ENCODE measurements around the gene SCEL. TPM values are rescaled to one million over a fixed set of nuclear protein-coding genes. Genes with fewer than 3 reads are reported as not detected.

SCEL gene
- polyA plus RNA-seq, 1 donor from 2014 or later, result 0.24 TPM

- H3K4me3 ChIP-seq (ENCODE audit: low read length), result no peak overlapping the region
- H3F3A ChIP-seq (ENCODE audit: insufficient read depth, low read length, poor library complexity, severe bottlenecking), result no peaks in the 10 kb centered on the region
- H3K4me2 ChIP-seq (ENCODE audit: low read length), result no peak overlapping the region
- TF ChIP-seq MXI1 (conservative IDR thresholded peaks at IDR 0.05; ENCODE audit: poor library complexity, severe bottlenecking), result no peak
- TF ChIP-seq POLR2AphosphoS5 (IDR thresholded peaks at IDR 0.05), result no peak
- no peak for TF ChIP-seq SMC3 (conservative IDR thresholded peaks at IDR 0.05; ENCODE audit: poor library complexity)
- no peak for TF ChIP-seq RAD21 (conservative IDR thresholded peaks at IDR 0.05)
- TF ChIP-seq, protein P1, sequence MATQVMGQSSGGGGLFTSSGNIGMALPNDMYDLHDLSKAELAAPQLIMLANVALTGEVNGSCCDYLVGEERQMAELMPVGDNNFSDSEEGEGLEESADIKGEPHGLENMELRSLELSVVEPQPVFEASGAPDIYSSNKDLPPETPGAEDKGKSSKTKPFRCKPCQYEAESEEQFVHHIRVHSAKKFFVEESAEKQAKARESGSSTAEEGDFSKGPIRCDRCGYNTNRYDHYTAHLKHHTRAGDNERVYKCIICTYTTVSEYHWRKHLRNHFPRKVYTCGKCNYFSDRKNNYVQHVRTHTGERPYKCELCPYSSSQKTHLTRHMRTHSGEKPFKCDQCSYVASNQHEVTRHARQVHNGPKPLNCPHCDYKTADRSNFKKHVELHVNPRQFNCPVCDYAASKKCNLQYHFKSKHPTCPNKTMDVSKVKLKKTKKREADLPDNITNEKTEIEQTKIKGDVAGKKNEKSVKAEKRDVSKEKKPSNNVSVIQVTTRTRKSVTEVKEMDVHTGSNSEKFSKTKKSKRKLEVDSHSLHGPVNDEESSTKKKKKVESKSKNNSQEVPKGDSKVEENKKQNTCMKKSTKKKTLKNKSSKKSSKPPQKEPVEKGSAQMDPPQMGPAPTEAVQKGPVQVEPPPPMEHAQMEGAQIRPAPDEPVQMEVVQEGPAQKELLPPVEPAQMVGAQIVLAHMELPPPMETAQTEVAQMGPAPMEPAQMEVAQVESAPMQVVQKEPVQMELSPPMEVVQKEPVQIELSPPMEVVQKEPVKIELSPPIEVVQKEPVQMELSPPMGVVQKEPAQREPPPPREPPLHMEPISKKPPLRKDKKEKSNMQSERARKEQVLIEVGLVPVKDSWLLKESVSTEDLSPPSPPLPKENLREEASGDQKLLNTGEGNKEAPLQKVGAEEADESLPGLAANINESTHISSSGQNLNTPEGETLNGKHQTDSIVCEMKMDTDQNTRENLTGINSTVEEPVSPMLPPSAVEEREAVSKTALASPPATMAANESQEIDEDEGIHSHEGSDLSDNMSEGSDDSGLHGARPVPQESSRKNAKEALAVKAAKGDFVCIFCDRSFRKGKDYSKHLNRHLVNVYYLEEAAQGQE (IDR thresholded peaks at IDR 0.05; ENCODE audit: borderline replicate concordance), result no peak
- no peak for TF ChIP-seq TAF1 (IDR thresholded peaks at IDR 0.05; ENCODE audit: low read depth)
- H3K9me2 ChIP-seq (ENCODE audit: insufficient read depth, low read length), result no peaks in the 10 kb centered on the region
- no peaks in the 10 kb centered on the region for H3K27me3 ChIP-seq (ENCODE audit: insufficient read depth, low read depth, low read length)
- H3K27ac ChIP-seq (ENCODE audit: low read length), result no peak overlapping the region
- no peaks in the 10 kb centered on the region for H3K36me3 ChIP-seq (ENCODE audit: insufficient read depth, low read length)
- H3K9me3 ChIP-seq (ENCODE audit: low read length), result no peaks in the 10 kb centered on the region
- H4K20me1 ChIP-seq (ENCODE audit: insufficient read depth), result no peaks in the 10 kb centered on the region
- H3K9ac ChIP-seq (ENCODE audit: low read length), result no peak overlapping the region
- H2AFZ ChIP-seq (ENCODE audit: low read depth, low read length), result no peak overlapping the region
- no peaks in the 10 kb centered on the region for H3K79me2 ChIP-seq (replicated peaks; ENCODE audit: insufficient read depth, low read length)
These were observed 13.1 kb downstream of the SCEL start for GRCh38 chr13:77548594-77548993.

DNA sequence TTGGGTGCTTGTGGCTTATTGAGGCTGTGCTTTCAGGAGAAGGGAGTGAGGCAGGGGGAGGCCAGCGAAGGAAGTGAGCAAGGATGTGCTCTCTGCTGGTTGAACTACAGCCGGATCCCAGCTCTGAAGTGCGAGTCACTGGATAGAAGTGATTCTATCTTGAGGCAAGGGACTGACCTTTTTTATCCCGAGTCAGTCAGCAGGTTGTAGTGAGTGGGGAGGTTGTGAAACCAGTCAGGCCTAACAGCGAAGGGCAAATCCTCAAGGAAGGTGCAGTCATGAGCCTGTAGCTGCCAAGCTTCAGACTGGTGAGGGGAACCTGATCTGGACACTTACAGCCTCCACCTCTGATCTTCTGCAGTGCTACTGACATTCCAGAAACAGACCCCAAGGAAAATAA is 18.6 kb downstream of the SCEL start:
- Histone ChIP-seq H3K9me2 (ENCODE audit: insufficient read depth, low read length) (no peaks in the 10 kb centered on the region), H3K79me2 (replicated peaks; ENCODE audit: insufficient read depth, low read length) (no peaks in the 10 kb centered on the region), H3K27me3 (ENCODE audit: insufficient read depth, low read depth, low read length) (no peaks in the 10 kb centered on the region), H3K4me3 (ENCODE audit: low read length) (no peak overlapping the region), H2AFZ (ENCODE audit: low read depth, low read length) (no peak overlapping the region), H3K36me3 (ENCODE audit: insufficient read depth, low read length) (no peaks in the 10 kb centered on the region), H3K4me2 (ENCODE audit: low read length) (no peak overlapping the region), H3K27ac (ENCODE audit: low read length) (no peak overlapping the region), H3F3A (ENCODE audit: insufficient read depth, low read length, poor library complexity, severe bottlenecking) (no peaks in the 10 kb centered on the region), H3K9ac (ENCODE audit: low read length) (no peak overlapping the region), H4K20me1 (ENCODE audit: insufficient read depth) (no peaks in the 10 kb centered on the region), H3K9me3 (ENCODE audit: low read length) (no peaks in the 10 kb centered on the region)
- TF ChIP-seq EP300 (conservative IDR thresholded peaks at IDR 0.05; ENCODE audit: poor library complexity, severe bottlenecking) (no peak), POLR2AphosphoS5 (IDR thresholded peaks at IDR 0.05) (no peak), MXI1 (conservative IDR thresholded peaks at IDR 0.05; ENCODE audit: poor library complexity, severe bottlenecking) (no peak), EZH2 (IDR thresholded peaks at IDR 0.05; ENCODE audit: borderline replicate concordance, insufficient read depth, low read length, poor library complexity, severe bottlenecking) (no peak), SMC3 (conservative IDR thresholded peaks at IDR 0.05; ENCODE audit: poor library complexity) (no peak)
- TF ChIP-seq, protein P1 (IDR thresholded peaks at IDR 0.05; ENCODE audit: borderline replicate concordance), result no peak
